AML-193 (cell line): Measurements from ENCODE around the gene TBATA.
"Not testable (repeated sequence)": the region's sequence is repeated elsewhere in the genome, so short reads cannot be mapped to it uniquely, and the experiment has no call there.

ENCODE experiments used
- DNase-seq, 2 experiments: peaks; one replicate each; lab custom pipeline; 2025; lab: John Stamatoyannopoulos, UW

Gene TBATA

DNA sequence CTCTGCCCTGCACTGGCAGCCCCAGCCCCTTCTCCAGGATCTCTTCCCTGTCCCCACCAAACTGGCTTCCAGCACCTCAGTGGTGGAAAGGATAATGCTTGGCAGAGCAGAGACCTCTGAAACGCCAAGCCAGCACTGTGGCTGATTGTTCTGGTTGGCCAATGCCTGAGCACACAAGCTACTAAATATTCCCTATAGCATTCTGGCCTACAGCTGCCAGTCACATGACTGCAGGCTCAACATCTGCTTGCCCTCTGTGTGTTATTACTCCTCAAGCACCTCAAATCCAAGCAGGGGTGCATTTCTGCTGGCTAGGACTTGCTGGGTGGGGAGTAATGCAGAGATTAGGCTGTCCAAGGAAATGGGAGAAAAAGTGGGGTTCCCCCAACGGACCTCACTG is 6.1 kb downstream of the TBATA start:
- DNase-seq = no peak

DNA sequence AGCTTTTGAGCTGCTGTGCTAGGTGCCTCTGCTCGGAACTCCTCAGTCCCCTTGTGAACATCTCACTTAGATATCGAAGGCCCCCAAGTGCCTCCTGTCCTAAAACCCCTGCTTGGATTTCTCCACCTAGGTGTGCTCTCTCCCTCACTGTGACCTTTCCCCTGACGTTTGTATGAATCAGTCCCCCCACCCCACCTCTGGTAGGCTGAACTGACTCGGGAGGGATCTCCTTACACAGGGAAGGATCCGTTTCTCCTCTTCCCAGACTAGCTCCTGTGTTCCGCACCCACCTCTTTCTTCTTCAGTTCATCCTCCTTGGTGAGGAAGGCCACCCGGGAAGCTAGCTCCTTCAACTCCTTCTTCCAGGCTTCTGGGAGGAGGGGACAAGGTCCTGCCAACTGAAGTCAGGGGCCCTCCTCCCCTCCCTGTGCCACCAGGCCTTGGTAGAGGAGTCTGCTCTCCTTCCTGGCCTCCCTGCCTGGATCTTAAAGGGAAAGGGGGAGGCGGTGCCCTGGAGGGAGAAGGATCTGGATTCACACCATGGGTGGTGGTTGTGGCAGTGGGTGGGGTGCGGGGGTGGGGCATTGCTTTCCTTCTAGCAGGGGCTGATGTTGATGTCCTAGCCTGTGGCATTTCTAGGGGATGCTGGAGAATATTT is 6.8 kb downstream of the TBATA start:
- DNase-seq = no peak

DNA sequence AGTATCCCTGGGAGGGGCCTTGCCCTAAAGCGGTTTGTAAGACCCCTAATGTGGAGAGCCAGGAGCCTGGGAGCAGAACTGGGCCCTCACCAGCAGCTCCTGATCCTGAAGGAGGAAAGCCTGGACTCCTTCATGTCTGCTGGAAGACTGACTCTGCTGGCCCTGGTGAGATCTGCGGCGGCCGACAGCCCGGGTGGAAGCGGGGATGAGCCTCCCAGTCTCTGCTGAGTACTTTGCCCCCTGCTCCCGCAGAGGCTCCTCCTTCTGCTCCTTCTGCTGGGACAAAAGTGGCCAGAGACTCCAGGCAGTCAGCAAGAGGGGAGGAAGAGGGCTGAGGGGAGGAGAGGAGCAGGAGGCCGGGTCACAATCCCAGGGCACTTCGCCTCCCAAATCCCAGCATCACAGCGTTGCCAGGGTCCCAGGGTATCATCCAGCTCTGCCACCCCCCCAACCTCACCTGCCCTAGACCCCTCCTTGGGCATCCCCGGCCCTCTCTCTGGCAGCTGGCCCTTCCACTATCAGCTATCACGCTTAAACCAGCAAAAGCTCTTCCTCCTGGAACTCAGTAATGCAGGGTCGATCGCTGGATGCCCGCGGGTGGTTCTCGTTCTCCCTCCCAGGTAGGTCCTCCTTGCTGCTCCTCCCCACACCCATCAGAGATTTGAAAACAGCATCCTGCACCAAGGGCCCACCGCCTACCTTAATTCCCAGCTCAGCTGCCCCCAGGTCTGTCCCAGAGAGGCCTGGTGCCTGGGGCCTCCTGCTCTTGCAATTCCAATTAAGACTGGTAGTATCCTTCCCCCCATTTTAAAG is 7.9 kb downstream of the TBATA start:
- no peak for DNase-seq

DNA sequence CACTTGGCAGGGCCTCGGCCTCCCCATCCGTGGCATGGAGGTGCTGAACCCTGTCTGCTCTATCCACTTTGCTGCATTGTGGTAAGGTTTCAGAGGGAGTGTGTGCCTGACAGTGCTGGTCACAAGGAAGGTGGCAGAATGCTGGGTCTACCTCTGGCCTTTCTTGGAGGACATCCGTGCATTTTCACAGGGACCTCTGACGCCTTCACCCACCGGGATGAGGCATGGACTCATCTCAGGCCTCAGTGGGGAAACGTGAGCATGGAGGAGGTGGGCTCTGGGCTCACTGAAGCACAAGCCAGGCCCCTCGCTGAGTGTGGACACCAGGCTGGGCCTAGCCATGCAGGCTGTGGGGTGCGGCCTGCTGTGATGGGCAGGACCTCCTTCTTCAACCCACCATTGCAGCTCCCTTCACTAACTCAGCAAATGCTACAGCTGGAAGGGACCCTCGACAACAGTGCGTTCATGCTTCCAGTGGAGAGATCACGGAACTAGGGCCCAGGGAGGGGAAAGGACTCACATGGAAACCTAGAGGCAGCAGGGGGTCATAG is 8.6 kb downstream of the TBATA start:
- DNase-seq = no peak

DNA sequence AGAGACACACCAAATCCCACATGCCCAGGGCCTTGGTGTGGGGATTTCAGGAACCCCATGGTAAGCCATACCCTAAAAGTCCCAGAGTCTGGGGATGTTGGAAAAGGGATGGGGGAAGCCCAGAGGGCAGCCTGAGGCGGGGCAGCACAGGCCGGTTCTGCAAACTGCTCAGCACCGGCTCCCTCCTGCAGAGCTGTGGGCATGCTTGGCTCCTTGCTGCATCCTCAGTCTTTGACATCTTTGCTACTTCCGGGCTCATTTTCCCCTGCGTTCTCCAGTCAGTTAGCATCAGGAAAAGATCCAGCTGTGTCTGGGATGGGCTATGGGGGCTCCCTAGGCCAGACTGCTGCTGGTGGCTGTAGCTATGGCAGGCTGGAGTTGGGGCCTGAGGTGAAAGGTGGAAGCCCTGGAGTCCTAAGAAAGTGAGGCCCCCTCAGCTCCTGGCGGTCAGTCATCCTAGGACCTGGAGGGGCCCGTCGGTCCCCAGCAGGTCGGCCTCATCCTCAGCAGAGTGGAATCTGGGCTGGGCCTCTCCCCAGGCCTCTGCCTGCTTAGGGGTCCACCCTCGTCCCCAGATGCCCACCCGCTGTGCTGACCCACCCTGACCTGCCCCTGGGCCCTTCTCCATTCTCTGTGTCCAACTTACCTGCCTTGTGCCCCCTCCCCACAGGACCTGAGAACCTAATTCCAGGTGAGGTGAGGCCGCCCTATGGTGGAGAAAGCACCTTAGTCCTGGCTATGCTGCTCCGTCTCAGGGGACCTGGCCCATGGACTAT is 9.3 kb downstream of the TBATA start:
- no peak for DNase-seq

DNA sequence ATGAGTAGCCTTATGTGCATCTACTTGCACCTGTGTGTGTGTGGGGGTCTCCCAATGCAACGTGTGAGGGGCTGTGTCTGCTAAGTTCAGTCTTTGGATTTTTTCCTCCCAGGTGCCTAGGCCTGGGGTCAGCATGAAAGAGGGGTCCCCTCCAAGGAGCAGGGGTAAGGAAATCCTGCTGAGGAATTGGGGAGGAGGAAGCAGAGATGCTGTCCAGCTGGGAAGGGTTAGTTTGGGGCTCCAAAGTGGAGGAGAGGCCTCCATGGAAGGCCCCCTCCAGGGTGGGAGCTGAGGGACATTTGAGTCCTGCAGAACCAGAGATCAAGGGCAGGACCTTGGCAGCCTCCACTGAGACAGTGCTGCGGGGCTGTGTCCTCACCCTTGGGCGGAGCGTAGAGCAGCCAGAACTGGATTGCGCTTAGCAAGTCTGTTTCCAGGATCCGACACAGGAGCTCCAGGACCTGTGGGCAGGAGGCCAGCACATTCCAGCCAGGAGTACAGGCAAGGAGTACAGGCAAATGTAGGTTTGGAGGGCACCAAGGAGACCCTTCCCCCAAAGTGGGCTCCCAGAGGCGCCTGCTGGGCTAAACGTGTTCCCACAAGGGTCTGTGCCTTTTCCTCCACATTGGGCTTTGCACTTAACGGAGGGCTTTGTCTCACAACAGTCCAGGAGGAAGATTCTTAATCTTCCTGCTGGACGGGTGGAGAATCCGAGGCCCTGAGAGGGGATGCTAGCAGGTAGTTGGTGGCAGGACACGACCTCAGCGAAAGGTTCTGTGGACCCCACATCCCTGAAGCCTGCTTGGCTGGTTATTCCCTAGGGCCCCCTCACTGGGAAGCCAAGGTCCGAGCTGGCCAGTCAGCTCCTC is 10.1 kb downstream of the TBATA start:
- DNase-seq = no peak

DNA sequence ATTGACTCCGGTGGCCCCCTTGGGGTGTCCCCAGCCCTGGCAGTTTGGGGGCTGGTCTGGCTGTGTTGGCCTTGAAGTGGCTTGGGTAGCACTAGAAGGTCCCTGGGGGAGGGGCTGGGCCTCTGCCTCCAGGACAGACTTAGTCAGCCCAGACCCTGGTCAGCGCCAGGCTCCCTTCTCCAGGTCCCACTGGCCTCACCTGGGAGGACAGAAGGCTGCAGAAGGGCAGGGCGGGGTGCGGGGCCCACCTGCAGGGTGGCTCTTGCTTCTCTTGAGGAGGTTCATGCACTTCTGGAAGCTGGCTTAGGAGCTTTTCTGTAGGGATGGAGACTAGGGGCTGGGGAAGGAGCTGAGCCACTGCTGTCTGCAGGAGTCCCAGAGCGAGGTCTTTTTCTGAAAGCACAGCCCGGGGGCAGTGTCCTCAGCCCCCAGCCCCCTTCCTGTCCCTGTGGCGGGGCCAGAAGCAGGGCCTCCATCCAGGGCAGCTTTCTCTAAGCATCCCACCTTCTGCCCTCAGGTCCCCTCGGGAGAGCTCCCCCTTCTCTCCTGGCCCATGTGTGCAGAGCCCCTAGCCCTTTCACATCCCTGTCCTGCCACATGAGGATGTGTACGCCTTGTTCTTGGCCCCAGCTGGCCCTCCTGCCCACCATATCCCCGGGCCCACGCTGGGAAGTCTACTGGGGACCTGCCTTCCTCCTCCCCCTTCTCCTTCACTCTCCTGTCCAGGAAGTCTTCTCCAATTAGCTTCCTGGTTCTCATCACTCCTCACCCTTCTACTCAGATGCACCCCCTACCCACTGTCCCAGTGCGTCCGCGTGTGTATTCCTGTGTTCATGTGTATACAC is 11.0 kb downstream of the TBATA start:
- DNase-seq = no peak

DNA sequence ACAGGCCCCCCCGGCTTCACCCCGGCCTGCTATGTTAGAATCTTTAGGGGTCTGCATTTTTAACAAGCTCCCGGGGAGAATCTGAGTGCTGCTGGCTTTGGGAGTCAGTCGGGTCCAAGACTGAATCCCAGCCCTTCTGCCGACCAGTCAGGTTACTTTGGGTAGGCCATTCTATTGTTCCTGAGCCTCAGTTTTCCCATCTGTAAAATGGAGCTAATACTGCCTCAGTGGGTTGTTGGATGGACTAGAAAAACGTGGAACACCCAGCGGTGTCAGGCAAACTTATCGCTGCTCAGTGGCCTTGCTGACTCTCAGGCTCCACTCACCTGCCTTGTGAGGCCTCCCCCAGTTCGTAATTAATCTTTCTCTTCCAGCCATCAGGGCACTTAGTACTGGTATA is 11.7 kb downstream of the TBATA start:
- no peak for DNase-seq

DNA sequence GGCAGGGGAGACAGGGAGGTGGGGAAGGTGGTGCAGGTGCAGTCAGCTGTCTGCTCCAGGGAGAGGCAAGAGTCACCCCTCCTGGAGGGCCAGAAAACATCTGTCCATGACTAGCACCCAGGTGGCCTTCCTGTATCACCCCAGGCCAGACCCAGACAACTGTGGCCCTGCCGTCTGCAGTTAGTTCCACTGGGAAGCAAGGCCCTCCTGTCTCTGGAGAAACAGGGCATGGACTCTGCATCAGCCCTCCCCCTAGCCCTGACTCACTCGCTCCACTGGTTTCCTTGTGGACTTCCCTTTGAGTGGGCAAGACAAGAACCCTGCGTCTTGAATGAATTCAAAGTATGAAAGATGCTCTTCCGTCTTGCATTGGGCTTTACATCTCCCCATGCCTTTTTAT is 12.6 kb downstream of the TBATA start:
- no peak for DNase-seq

DNA sequence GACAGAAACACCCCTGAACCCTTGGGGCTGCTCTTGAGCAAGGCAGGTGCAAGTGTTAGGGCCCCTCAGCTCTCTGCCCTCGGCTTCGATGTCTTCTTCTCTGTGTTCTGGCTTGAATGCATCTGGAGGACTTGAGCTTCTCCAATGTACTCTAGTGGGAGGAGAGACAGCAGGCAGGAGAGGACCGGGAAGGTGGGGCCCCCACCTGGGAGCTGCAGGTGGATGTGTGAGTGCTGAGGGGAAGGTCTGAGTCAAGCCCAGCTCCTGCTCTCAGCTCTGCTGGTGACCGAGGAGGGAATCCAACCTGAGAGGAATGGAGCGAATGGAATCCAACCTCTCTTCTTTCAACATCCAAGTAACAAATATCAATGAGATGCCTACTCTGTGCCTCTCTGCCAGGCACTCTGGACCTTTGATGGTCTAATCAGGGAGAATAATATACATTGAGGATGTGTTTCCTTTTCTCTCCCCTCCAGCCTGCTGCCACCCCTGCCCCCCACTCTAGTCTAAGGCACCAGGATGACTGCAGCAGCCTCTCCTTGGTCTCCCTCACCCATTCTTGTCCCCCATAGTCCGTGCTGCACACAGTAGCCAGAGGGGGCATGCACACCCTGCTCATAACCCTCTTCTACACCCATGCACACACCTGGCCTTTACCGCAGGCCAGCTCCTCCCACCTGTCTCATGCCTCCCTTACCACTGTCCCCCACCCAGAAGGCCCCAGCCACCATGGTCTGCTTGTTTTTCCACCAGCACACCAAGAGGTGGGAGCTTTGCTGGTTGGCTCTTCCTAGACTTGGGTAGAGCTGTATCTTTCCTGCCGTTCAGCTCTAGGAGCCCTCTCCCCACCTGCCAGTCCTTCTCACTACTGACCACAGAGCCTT is 13.6 kb downstream of the TBATA start:
- DNase-seq = no peak

DNA sequence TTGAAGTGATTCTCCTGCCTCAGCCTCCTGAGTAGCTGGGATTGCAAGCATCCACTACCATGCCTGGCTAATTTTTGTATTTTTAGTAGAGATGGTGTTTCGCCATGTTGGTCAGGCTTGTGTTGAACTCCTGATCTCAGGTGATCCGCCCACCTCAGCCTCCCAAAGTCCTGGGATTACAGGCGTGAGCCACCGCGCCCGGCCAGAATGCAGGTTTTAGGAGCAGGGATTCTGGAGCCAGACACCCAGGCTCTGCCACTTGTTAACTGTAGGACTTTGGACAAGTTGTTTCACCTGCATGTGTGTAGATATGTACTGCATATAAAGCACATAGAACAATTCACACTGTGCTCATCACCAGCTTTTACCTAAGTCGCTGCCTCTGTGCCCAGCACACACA is 14.7 kb downstream of the TBATA start:
- DNase-seq = not testable (repeated sequence)

DNA sequence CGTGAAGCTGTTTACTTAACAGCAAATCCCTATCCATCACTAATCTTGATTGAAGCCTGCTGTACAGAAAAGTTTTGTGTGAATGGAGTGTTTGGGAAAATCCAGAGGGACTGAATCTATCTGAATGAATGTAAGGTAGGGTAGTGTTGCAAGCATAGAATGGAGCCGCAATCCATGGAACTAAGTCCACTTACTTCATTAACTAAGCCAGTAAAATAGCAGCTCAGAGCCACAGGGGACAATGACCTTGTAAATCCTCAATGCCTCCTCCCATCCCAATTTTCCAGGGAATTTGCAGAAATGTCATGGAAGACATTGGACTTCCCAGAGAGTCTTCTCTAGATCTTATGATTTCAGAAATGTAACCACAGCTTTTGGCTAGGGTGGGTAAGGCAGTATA is 15.2 kb downstream of the TBATA start:
- DNase-seq = no peak

DNA sequence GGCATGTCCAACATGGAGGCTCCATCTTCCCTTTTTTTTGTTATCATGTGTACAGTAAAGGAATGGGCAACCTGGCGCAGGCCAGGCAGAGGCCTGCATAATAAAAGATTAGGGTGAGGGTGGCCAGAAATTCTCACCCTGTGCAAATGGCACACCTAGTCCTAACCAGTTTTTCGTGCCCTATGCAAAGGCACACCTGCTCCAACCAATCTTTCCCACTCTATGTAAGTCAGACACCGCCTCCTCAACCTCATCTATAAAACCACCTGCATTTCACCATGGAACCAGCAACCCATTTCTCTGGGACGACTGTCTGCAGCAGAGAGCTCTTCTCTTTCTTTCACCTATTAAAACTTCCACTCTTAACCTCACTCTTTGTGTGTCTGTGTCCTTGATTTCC is 16.1 kb downstream of the TBATA start:
- no peak for DNase-seq

DNA sequence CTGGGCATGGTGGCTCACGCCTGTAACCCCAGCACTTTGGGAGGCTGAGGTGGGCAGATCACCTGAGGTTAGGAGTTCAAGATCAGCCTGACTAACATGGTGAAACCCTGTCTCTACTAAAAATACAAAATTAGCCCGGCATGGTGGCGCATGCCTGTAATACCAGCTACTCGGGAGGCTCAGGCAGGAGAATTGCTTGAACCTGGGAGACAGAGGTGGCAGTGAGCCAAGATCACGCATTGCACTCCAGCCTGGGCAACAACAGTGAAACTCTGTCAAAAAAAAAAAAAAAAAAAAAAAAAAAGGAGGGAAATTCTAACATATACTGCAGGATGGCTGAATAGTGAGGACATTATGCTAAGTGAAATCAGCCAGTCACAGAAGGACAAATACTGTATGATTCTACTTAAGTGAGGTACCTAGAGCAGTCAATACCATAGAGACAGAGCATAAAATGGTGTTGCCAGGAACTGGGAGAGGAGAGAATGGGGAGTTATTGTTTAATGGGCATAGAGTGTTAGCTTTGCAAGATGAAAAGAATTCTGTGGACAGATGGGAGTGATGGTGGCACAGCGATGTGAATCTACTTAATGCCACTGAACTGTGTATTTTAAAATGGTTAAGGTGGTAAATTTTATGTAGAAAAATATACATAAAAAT is 17.0 kb downstream of the TBATA start:
- DNase-seq = not testable (repeated sequence)

DNA sequence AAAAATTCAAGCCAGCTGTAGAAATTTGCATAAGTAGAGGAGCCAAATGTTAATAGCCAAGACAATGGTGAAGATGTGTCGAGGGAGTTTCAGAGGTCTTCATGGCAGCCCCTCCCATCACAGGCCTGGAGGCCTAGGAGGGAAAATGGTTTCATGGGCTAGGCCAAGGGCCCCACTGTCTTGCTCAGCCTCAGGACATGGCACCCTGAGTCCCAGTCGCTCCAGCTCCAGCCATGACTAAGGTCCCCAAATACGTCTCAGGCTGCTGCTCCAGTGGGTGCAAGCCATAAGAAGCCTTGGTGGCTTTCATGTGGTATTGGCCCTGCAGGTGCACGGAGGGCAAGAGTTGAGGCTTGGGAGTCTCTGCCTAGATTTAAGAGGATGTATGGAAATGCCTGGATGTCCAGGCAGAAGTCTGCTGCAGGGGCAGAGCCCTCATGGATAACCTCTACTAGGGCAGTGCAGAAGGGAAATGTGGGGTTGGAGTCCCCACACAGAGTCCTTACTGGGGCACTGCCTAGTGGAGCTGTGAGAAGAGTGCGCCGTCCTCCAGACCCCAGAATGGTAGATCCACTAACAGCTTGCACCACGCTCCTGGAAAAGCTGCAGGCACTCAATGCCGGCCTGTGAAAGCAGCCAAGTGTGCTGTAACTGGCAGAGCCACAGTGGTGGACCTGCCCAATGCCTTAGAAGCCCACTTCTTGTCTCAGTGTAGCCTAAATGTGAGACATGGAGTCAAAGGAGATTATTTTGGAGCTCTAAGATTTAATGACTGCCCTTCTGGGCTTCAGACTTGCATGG is 19.2 kb downstream of the TBATA start:
- DNase-seq = no peak

DNA sequence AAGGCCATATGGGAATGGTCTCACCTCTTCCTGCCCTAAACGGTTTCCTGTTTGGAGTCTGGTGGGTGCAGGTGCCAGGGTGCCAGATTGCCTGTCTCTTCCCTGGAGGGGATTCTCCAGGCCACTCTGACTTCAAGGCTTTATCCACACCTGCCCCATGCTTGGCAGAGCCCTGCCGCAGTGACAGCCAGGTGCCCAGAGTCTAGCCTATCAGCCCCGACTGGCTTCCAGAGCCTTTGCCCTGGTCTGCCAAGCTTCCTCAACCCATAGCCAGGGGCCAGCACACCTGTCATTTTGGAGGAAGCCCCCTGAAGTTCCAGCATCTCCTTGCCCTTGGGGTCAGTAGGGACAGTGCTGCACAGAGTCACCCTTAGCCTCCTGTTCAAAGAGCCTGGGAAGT is 21.6 kb downstream of the TBATA start:
- DNase-seq = no peak

DNA sequence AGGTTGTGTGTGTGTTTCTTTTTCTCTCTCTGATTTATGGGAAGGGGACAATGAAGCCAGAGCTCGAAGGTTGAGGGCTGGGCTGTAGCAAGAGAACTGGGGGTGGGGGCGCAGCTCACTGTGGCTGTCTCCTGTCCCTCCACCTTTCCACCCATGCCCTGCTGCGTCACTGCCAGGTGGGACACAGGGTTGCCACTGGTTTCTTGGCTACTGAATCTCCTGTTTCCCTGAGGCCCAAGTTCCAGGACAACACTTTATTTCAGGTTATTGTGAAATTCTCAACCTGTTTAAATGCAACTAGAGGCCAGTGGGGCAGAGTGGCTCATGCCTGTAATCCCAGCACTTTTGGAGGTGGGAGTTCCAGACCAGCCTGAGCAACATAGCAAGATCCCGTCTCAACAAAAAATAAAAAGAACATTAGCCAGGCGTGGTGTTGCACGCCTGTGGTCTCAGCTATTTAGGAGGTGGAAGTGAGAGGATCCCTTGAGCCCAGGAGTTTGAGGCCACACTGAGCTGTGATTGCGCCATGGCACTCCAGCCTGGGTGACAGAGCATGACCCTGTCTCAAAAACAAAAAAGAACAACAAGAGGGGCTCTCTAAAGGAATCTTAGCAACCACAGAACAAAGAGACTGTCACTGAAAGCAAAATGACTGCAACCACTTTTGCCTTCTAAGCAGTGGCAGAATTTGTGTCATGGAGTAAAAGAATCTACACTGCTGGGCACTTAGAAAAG is 22.6 kb downstream of the TBATA start:
- no peak for DNase-seq
